ENCODE measurements around the gene CBLN4.

Gene CBLN4

DNA sequence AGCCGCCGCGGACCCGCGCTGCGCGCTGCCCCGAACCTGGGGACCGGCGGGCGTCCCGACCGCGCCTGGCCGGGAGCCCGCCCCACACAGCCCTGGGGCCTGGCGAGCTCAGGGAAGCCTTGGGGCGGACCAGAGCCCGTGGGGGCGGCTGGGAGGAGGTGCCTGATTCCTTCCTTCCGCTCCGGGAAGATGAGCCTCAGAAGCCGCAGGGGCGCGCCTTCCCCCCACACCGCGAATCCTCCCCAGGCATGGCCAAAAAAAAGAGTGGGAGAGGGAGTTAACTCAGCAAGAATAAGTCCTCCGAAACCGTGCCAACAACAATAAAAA is at the start of gene CBLN4:
CBLN4 (minus strand) TSS at position 131 of the 327 bp plus-strand sequence. CDS start 1,348 bp downstream, outside the sequence.
- DNase-seq = no peak

DNA sequence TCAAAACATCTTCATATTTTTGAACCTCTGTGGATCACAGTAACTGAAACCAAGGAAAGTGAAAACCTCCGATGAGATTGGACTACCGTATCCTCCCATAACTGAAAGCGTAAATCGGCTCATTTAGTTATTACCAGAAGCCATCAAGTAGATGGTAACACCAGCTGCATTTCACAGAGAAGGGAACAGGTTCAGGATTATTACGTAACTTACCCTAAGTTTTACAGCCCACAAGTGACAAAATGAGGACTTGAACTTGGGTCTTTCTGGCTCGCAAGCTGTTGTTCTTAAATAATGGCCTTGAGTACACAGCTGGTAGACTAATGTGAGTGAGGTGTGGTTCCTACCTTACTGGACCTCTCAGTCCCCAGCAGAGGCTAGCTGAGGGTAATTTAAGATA is 37.9 kb upstream of the CBLN4 start:
- DNase-seq = no peak

GRCh38 chr20:56032251-56032650 is 26.9 kb upstream of the CBLN4 start:
- DNase-seq = no peak

- DNase-seq = no peak
Observed at GRCh38 chr20:56018716-56019115, 13.4 kb upstream of the CBLN4 start.

- no peak for DNase-seq
Observed at GRCh38 chr20:56018194-56018593, 12.9 kb upstream of the CBLN4 start.

DNA sequence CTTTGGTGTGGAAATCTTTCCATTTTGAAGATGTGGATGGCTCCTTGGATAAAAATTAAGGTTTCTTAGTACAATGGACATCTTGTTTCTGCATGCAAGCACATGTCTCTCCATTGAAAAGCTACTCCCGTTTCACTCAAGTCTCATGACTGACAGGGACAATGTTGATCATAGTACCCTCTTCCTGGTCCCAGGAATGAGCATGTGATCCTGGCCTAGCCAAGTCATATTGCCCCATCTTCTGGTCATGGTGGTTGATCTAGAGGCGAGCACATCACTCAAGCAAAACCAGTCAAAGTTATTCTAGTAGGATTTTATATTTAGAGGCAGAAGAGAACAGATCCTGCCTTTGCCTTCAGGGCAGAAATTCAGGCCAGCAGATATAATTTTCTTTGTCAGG is 12.2 kb upstream of the CBLN4 start:
- DNase-seq = no peak

- no peak for DNase-seq
Observed at GRCh38 chr20:56014998-56015397, 9.7 kb upstream of the CBLN4 start.

- DNase-seq = no peak
Observed at GRCh38 chr20:56014151-56014550, 8.8 kb upstream of the CBLN4 start.

GRCh38 chr20:56004611-56005388 is 519 bp downstream of the CBLN4 start:
- no peak for DNase-seq

GRCh38 chr20:56004007-56004406 is 1.3 kb downstream of the CBLN4 start:
- DNase-seq = no peak

DNA sequence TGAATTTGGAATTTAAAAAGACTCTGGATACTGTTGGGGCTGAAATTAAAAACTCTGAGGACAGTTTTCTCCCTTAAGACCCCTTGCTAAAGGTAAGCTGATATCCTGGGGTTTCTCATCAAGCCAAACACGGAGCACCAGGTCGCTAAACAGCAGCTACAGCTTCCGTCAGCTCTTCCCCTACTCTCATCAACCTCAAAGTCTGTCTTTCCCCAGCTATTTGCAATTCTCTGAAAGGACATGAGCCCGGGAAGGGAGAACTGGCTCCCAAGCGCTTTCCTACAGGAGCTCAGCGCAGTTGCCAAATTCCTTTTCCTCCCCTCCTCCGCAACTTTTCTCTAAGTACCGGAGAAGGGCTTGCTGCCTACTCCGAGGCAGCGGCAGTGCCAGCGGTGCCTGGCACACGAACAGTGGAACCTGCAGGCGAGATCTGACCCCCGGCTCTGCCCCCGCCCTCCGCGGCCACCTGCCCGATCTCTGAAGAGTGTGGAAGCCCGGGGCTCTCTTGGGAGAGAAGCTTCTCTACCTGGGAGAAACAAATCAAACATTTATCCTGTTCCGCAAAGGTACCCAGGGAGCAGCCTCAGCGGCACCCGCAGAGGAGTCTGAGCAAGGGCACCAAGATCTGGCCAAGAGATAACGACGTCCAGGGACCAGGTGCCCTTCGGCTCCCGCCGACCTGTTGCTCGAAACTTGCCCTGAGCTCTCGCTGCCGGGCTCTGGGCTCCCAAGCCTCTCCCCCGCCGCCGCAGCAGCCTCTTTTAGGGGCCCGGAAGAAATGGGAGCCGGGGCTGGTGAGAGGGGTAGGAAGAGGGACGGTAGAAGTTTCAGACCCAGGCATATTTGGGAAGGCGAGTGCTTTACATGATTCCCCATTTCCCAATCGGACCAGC is 2.2 kb downstream of the CBLN4 start:
- no peak for DNase-seq

GRCh38 chr20:56001890-56002289 is 3.4 kb downstream of the CBLN4 start:
- DNase-seq = no peak

GRCh38 chr20:56001106-56001785 is 4.1 kb downstream of the CBLN4 start:
- no peak for DNase-seq

DNA sequence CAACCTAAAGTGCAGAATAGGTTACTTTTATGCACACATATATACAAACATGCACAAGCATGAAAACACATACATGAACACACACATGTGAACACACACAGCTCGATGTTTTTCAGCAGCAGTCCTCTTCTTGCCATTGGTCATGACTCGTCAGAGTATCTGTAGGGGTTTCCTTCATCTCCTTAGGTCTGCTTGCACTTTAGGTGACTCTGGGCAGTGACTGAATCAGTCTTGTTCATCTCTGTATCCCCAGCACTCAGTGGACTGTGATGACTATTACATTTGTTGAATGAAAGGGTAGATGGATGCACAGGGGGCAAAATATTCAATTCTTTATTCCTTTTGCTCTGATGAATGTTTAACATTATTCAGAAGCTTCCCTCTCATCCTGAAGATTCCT is 26.8 kb downstream of the CBLN4 start:
- no peak for DNase-seq

DNA sequence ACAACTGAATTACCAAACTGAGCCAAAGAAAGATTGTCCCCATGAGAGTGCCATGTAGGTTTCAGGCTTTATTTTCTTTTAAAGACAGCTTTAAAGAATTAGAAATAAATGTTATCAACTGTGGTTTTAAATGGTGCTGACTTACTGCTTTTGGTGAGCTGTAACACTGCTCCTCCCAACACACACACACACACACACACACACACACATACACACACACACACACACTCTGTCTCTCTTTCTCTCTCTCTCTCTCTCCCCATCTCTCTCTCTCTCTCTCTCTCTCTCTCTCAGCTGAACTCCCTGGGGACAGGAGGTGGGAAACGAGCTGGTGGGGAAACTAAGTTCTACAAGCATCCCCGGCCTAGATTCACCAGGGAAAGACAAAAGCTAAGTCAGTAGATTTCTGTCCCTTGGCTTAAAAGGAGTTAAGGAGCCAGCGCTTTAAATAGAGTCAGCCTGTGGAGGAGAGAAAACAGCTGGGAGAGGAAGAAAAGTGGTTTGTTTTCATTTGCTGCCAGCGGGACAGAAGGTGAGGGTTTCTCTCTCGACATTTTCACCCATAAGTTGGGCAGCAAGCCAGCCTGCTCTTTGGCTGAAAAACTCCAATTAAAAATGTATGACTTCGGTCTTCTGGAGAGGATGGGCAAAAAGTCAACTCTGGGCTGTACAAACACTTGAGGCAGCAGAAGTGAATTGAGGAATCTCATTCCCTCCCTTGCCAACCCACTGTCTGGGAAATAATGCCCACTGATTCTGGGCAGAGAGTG is 27.4 kb downstream of the CBLN4 start:
- DNase-seq = no peak

DNA sequence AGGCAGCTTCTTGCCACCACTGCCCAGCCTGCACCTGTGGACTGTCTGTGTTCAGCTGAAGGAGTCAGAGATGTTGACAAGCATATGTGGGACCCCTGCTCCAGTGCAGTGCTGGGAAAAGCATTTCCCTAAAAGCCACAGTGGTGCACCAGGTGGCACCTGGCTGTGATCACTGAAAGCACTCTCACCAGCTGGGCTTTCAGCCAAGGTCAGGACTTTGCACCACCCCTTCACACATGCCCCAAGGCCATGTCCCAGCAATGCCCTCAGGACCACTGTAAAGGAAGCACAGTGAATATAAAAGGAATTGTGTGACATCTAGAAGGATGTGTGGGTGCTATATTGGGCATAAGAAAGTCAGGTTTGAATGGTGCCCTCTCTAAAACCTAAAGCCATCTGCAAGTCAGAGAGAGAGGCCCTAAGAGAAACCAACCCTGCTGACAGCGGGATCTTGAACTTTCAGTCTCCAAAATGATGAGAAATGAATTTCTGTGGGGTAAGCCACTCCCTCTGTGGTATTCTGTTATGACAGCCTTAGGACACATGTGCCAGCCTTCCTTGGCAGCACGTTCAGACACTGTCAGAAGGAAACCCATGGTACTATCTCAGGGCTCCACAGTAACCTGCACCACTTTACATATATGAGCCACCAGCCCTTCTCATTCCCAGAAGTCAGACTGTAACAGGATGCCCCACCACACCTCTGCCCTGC is 30.7 kb downstream of the CBLN4 start:
- DNase-seq = no peak

- no peak for DNase-seq
Observed at GRCh38 chr20:55964790-55965189, 40.5 kb downstream of the CBLN4 start.

DNA sequence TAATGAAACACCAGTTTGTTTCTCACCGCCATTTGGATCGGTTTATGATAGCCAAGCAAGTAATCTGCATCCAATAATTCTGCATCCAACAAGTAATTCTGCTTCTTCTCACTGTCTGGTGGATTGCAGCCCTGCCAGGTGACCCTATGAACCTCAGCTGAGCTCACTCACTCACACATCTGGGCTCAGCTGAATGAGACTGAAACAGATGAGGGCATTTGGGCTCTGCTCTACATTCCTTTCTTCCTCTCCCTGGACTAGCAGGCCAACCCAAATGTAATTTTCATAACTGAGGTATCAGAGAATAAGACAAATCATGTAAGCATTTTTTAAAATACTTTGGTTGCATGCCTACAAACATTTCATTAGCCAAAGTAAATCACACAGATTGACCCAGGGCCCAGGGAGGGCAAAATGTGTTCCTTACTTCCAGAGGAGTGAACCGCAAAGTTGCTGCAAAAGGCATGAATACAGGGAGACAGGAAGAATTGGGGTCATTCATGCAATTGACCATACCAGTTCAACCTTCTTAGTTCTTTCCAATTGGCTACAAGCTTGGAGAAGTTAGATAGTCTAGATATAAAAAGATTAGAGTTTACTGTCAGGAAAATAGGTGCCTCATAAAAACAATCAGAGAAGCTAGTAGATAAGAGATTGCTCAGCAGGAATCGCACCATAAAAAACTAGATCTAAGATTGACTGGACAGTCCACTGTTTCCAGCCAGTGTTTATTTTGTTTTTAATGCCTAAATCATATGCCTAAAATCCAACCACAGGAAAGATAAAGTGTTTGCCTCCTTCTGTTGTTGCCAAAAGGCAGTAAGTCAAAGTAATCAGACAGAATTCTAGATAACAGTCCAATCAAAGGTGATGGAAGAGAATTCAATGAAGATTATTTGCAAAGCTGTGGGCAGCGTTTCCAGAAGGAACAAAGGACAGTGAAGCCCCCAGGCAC is 43.7 kb downstream of the CBLN4 start:
- DNase-seq = no peak

DNA sequence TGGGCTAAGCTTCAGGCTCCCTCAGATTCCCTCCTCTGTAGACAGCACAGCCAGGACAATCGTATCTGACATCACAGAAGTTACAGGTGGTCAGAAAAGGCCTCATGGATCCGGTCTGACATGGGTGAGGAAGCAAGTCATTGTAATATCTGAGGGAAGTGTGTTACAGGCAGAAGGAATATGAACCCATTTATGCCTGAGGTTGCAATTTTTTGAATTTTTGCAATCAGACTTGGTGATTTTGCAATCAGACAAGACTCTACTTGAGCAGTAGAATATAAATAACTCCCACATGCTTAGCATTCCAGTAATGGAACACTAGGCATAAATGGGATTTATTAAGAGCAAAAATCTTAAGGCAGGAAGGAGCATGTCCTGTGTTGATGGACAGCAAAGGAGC is 52.1 kb downstream of the CBLN4 start:
- no peak for DNase-seq

GRCh38 chr20:55947701-55948100 is 57.6 kb downstream of the CBLN4 start:
- no peak for DNase-seq
